SK-N-SH (cell line): ENCODE results near the gene PFKP. TPM values are rescaled to one million over a fixed set of nuclear protein-coding genes. Genes with fewer than 3 reads are reported as not detected.

ENCODE experiments used
- CTCF ChIA-PET: fragments of 300-600, 350-600 bp; formaldehyde crosslinking; extraction: SDS; loops from one replicate; lab custom pipeline; 2021; lab: Yijun Ruan, JAX
- POLR2A ChIA-PET: fragments of 350-600 bp; sonication (Branson Sonifier 250); formaldehyde crosslinking; extraction: SDS; loops from one replicate; lab custom pipeline; 2020; ENCODE audit warnings: antibody characterized with exemption, inconsistent platforms; lab: Yijun Ruan, JAX
- DNase-seq: peaks from one replicate; pipeline ENCODE4 v3.0.0; 2012
- H2AFZ ChIP-seq: fragments of 200-600 bp; sonication (generic); 2 replicates; pipeline ENCODE4 v1.8.1; 2016; ENCODE audit warnings: antibody characterized with exemption, mild to moderate bottlenecking, low read depth
- H3F3A ChIP-seq: fragments of 200-600 bp; sonication (generic); replicated peaks from 2 replicates; pipeline ENCODE3; 2016; ENCODE audit warnings: antibody characterized with exemption, mild to moderate bottlenecking; ENCODE audit not compliant: insufficient read depth
- H3K27ac ChIP-seq, 2 experiments: fragments of 200-500 bp in 1 of 2; fragments of 200-600 bp in 1 of 2; sonication (Bioruptor generic) in 1 of 2; sonication (generic), shearing (Covaris generic) in 1 of 2; 2 replicates each; pipeline versions ENCODE4 v1.5.1 to v1.6.1; 2014 to 2016; ENCODE audit warnings: low read depth in 2 of 2, inconsistent platforms in 1 of 2, low read length in 1 of 2, mild to moderate bottlenecking in 1 of 2, mixed read lengths in 1 of 2
- H3K27me3 ChIP-seq: fragments of 200-600 bp; sonication (generic), shearing (Covaris generic); 2 replicates; pipeline ENCODE4 v1.6.1; 2016; ENCODE audit warnings: mixed run types; ENCODE audit not compliant: insufficient read depth
- H3K36me3 ChIP-seq, 2 experiments: fragments of 200-500 bp in 1 of 2; fragments of 200-600 bp in 1 of 2; sonication (Bioruptor generic) in 1 of 2; sonication (generic) in 1 of 2; replicated peaks in 1 of 2; 2 replicates each; pipeline versions ENCODE3 to v1.5.1; 2014 to 2016; ENCODE audit warnings: low read length in 1 of 2, mild to moderate bottlenecking in 1 of 2; ENCODE audit not compliant: insufficient read depth in 2 of 2, control insufficient read depth in 1 of 2
- H3K4me1 ChIP-seq, 2 experiments: fragments of 200-500 bp in 1 of 2; fragments of 200-600 bp in 1 of 2; sonication (Bioruptor generic) in 1 of 2; sonication (generic), shearing (Covaris generic) in 1 of 2; 2 replicates each; pipeline versions ENCODE4 v1.5.1 to v1.6.1; 2014 to 2016; ENCODE audit warnings: low read depth in 1 of 2, low read length in 1 of 2, mixed run types in 1 of 2; ENCODE audit not compliant: insufficient read depth in 2 of 2, control insufficient read depth in 1 of 2
- H3K4me2 ChIP-seq: fragments of 200-600 bp; sonication (generic), shearing (Covaris generic); 2 replicates; pipeline ENCODE4 v1.6.1; 2017; ENCODE audit warnings: mixed run types
- H3K4me3 ChIP-seq, 2 experiments: fragments of 200-500 bp in 1 of 2; fragments of 200-600 bp in 1 of 2; sonication (Bioruptor generic) in 1 of 2; sonication (generic), shearing (Covaris generic) in 1 of 2; 2 replicates each; pipeline versions ENCODE4 v1.5.1 to v1.8.1; 2014 to 2016; ENCODE audit warnings: low read depth in 2 of 2, inconsistent platforms in 1 of 2, low read length in 1 of 2, mild to moderate bottlenecking in 1 of 2, mixed read lengths in 1 of 2, moderate library complexity in 1 of 2
- H3K79me2 ChIP-seq: fragments of 200-600 bp; sonication (generic); 2 replicates; pipeline ENCODE4 v1.8.1; 2017; ENCODE audit warnings: mild to moderate bottlenecking; ENCODE audit not compliant: insufficient read depth
- H3K9ac ChIP-seq: fragments of 200-600 bp; sonication (generic); 2 replicates; pipeline ENCODE4 v1.6.1; 2017; ENCODE audit warnings: mixed run types
- H3K9me2 ChIP-seq: fragments of 200-600 bp; sonication (generic); 2 replicates; pipeline ENCODE4 v1.6.1; 2017; ENCODE audit warnings: mixed run types
- H3K9me3 ChIP-seq: fragments of 200-600 bp; sonication (generic); 2 replicates; pipeline ENCODE4 v1.6.1; 2017; ENCODE audit warnings: mixed run types, mild to moderate bottlenecking, moderate library complexity
- H4K20me1 ChIP-seq: fragments of 200-600 bp; sonication (generic); 2 replicates; pipeline ENCODE4 v1.6.1; 2017; ENCODE audit warnings: mild to moderate bottlenecking, mixed run types; ENCODE audit not compliant: insufficient read depth
- EP300 ChIP-seq, 2 experiments: IDR thresholded peaks; 2 replicates each; pipeline versions ENCODE4 v1.4.0 to v1.6.1; 2012; ENCODE audit warnings: borderline replicate concordance in 1 of 2, low read depth in 1 of 2, low read length in 1 of 2
- GABPA ChIP-seq: IDR thresholded peaks from 2 replicates; pipeline ENCODE4 v1.4.0; 2012; ENCODE audit warnings: low read depth, mild to moderate bottlenecking
- GATA2 ChIP-seq: sonication (generic); formaldehyde crosslinking; IDR thresholded peaks from 2 replicates; pipeline ENCODE4 v1.5.0; 2020; ENCODE audit warnings: mild to moderate bottlenecking, missing genetic modification reagents
- JUND ChIP-seq: IDR thresholded peaks from 2 replicates; pipeline ENCODE4 v1.4.0; 2012
- NRF1 ChIP-seq: IDR thresholded peaks from 2 replicates; pipeline ENCODE4 v1.6.1; 2012; ENCODE audit warnings: low read depth, mild to moderate bottlenecking, low read length
- POLR2AphosphoS5 ChIP-seq: IDR thresholded peaks from 2 replicates; pipeline ENCODE4 v1.6.1; 2012; ENCODE audit warnings: low read depth, low read length
- RXRA ChIP-seq: IDR thresholded peaks from 2 replicates; pipeline ENCODE4 v1.4.0; 2012; ENCODE audit warnings: low read depth, mild to moderate bottlenecking, borderline replicate concordance
- SIN3A ChIP-seq: IDR thresholded peaks from 2 replicates; pipeline ENCODE4 v1.6.1; 2012; ENCODE audit warnings: low read depth, mild to moderate bottlenecking, low read length, moderate library complexity, borderline replicate concordance
- TCF12 ChIP-seq: IDR thresholded peaks from 2 replicates; pipeline ENCODE4 v1.4.0; 2012
- WGBS: methylation state at CpG from one replicate; pipeline ENCODE4 v1.1.6; 2017; ENCODE audit warnings: low lambda C conversion rate; 5-methylcytosine and 5-hydroxymethylcytosine counted together
- polyA plus RNA-seq, 3 experiments: library from polyadenylated mRNA; depleted of rRNA; stranded (reverse); fragments of >200 nt; gene quantifications; 2 replicates each; pipeline ENCODE4 v1.2.3, GENCODE V29; 2012
- TF ChIP-seq, protein P1 (sequence below): IDR thresholded peaks from 2 replicates; pipeline ENCODE4 v1.4.0; 2012; ENCODE audit warnings: low read depth, borderline replicate concordance
- TF ChIP-seq, protein P2 (sequence below): IDR thresholded peaks from 2 replicates; pipeline ENCODE4 v1.4.0; 2012; ENCODE audit warnings: low read depth
- TF ChIP-seq, protein P3 (sequence below): fragments of 150-350 bp; IDR thresholded peaks from 2 replicates; pipeline ENCODE4 v1.6.1; 2016; ENCODE audit warnings: mild to moderate bottlenecking, low read depth, low read length

PFKP gene
- polyA plus RNA-seq, 1 of the 3 experiments (the other 2 are of a cell fraction): 175 TPM

DNA sequence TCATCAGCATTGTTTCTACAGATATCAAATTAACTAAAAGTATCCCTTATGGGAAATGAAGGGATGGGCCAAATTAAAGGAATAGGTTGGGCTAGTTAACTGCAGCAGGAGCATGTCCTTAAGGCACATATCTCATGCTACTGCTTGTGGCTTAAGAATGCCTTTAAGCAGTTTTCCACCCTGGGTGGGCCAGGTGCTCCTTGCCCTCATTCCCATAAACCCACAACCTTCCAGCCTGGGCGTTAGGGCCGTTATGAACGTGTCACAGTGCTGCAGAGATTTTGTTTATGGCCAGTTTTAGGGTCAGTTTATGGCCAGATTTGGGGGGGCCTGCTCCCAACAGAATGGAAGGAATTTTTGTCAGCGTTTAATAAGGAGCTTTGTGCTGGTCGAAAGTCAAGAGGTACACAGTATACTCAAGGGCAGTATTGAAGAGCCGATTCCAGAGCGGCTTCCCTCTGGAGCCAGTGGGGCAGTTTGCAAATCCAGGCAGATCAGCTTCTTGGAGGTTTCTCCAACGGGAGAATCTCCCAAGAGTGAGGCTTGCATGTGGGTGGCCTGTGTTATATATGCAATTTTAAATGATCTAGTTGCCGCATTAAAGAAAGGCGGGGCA is 7.7 kb downstream of the PFKP start (continued):
- TF ChIP-seq, protein P1, sequence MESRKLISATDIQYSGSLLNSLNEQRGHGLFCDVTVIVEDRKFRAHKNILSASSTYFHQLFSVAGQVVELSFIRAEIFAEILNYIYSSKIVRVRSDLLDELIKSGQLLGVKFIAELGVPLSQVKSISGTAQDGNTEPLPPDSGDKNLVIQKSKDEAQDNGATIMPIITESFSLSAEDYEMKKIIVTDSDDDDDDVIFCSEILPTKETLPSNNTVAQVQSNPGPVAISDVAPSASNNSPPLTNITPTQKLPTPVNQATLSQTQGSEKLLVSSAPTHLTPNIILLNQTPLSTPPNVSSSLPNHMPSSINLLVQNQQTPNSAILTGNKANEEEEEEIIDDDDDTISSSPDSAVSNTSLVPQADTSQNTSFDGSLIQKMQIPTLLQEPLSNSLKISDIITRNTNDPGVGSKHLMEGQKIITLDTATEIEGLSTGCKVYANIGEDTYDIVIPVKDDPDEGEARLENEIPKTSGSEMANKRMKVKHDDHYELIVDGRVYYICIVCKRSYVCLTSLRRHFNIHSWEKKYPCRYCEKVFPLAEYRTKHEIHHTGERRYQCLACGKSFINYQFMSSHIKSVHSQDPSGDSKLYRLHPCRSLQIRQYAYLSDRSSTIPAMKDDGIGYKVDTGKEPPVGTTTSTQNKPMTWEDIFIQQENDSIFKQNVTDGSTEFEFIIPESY: no peak
- TF ChIP-seq, protein P2, sequence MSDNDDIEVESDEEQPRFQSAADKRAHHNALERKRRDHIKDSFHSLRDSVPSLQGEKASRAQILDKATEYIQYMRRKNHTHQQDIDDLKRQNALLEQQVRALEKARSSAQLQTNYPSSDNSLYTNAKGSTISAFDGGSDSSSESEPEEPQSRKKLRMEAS: no peak
- TF ChIP-seq NRF1: no peak
- no peak for TF ChIP-seq TCF12
- TF ChIP-seq, all 33 proteins: peak for 0

DNA sequence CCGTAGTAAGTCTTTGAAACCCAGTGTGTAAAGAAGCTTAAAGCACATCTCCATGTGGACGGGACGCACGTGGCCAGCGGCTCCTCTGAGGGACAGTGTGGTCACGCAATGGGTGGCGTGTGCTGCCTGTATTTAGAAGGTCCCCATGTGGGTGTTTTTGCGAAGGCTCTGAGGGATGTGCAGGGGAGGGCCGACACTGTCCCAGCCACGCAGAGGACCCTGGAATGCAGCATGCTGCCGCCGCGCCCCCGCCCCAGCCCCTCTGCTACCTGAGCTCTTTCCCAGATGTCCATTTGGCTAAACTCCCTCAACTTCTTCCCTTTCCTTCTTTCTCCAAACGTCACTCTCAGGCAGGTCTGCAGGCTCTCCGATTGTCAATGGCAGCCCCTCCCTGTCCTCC is 8.8 kb downstream of the PFKP start:
- Histone ChIP-seq H3K4me1 (peaks cover 34 to 57% of the 10 kb centered on the region in 2 experiments), H4K20me1 (peaks cover 83% of the 10 kb centered on the region), H3K36me3 (peaks cover 4 to 29% of the 10 kb centered on the region in 2 experiments), H3K9me3 (no peaks in the 10 kb centered on the region), H3K4me2 (no peak overlapping the region), H2AFZ (no peak overlapping the region), H3K9me2 (no peaks in the 10 kb centered on the region), H3K9ac (no peak overlapping the region), H3K4me3 (no peak overlapping the region), H3K79me2 (peaks cover 100% of the 10 kb centered on the region), H3K27me3 (no peaks in the 10 kb centered on the region), H3F3A (peaks cover 21% of the 10 kb centered on the region), H3K27ac (no peak overlapping the region)
- 92% methylated on average over 16 of the region's 16 CpGs for WGBS
- no peak for DNase-seq
- ChIA-PET CTCF (no interaction called here), POLR2A (no interaction called here)
- TF ChIP-seq, protein P3, sequence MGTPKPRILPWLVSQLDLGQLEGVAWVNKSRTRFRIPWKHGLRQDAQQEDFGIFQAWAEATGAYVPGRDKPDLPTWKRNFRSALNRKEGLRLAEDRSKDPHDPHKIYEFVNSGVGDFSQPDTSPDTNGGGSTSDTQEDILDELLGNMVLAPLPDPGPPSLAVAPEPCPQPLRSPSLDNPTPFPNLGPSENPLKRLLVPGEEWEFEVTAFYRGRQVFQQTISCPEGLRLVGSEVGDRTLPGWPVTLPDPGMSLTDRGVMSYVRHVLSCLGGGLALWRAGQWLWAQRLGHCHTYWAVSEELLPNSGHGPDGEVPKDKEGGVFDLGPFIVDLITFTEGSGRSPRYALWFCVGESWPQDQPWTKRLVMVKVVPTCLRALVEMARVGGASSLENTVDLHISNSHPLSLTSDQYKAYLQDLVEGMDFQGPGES: no peak

DNA sequence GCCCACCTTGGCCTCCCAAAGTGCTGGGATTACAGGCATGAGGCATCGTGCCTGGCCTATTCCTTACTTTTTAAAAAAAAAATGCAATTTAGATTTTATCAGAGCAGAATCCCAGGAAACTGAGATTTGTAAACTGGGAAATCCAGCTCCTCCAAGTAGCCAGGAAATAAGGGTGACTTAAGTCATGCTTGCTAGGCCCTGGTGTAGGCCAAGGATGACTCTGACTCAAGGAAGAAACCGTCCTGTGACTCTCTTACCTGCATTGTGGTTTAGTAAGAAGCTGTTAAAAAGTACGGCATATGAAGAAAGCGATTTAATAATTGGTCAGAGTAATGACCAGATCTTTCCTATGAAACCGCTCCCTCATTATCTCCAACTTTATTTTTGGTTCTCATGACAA is 10.2 kb downstream of the PFKP start:
- TF ChIP-seq JUND: no peak
- TF ChIP-seq RXRA: no peak
- no peak for TF ChIP-seq POLR2AphosphoS5
- TF ChIP-seq EP300 (IDR thresholded peaks at IDR 0.05; ENCODE audit: borderline replicate concordance in 1 of 2, low read depth in 1 of 2, low read length in 1 of 2): no peak
- no peak for TF ChIP-seq TCF12
- no peak for TF ChIP-seq SIN3A
- TF ChIP-seq, protein P2: no peak
- no peak for TF ChIP-seq GABPA
- no peak for TF ChIP-seq GATA2 (CRISPR knock-in tag)
- Histone ChIP-seq H3F3A (peaks cover 25% of the 10 kb centered on the region), H3K27me3 (no peaks in the 10 kb centered on the region), H3K27ac (peak overlapping the region; percentile 13 to 61; a peak in 3 of 4 replicates), H3K79me2 (peaks cover 100% of the 10 kb centered on the region), H3K36me3 (peaks cover 5 to 23% of the 10 kb centered on the region in 2 experiments), H3K4me2 (no peak overlapping the region), H3K4me1 (peaks cover 23 to 44% of the 10 kb centered on the region in 2 experiments; a peak in 3 of 4 replicates), H3K9ac (no peak overlapping the region), H3K9me2 (no peaks in the 10 kb centered on the region), H4K20me1 (peaks cover 74% of the 10 kb centered on the region), H2AFZ (no peak overlapping the region), H3K4me3 (no peak overlapping the region), H3K9me3 (no peaks in the 10 kb centered on the region)
- ChIA-PET POLR2A (no interaction called here), CTCF (no interaction called here)
- 87% methylated on average over 5 of the region's 5 CpGs for WGBS
- no peak for DNase-seq
